ENCODE results near the gene MPZL2. TPM values are rescaled to one million over a fixed set of nuclear protein-coding genes. Genes with fewer than 3 reads are reported as not detected.

The MPZL2 gene
- total RNA-seq, 1 donor from 2014 or later = 0.95 TPM

GRCh38 chr11:118283756-118284350 is 19.8 kb upstream of the MPZL2 start:
- TF ChIP-seq CTCF (IDR thresholded peaks at IDR 0.05; ENCODE audit: insufficient read depth, low read depth, low read length) = no peak
- no peaks in the 10 kb centered on the region for H4K20me1 ChIP-seq (ENCODE audit: insufficient read depth, low read length)
- no peak overlapping the region for H3K4me2 ChIP-seq (ENCODE audit: low read length)
- H3K4me1 Mint-ChIP-seq (ENCODE audit: low read depth, unreplicated experiment) = no peaks in the 10 kb centered on the region
- H3K27ac Mint-ChIP-seq (ENCODE audit: unreplicated experiment) = no peak overlapping the region
- H3K36me3 ChIP-seq (ENCODE audit: insufficient read depth, low read length) = no peaks in the 10 kb centered on the region
- no peak overlapping the region for H3K4me3 Mint-ChIP-seq (ENCODE audit: unreplicated experiment)
- H3K36me3 Mint-ChIP-seq (ENCODE audit: low read depth, unreplicated experiment) = no peaks in the 10 kb centered on the region
- no peaks in the 10 kb centered on the region for H3K9me3 Mint-ChIP-seq (ENCODE audit: unreplicated experiment)
- no peak overlapping the region for H2AFZ ChIP-seq (ENCODE audit: low read depth, low read length)
- H3K9me3 ChIP-seq (ENCODE audit: insufficient read depth, low read depth, low read length) = no peaks in the 10 kb centered on the region
- no peak overlapping the region for H3K4me3 ChIP-seq (ENCODE audit: insufficient read depth, low read depth, low read length)
- peaks cover 5% of the 10 kb centered on the region for H3K27me3 Mint-ChIP-seq (ENCODE audit: low read depth, unreplicated experiment)
- peaks cover 4% of the 10 kb centered on the region for H3K27me3 ChIP-seq (ENCODE audit: insufficient read depth, low read length)
- no peak overlapping the region for H3K27ac ChIP-seq (ENCODE audit: low read depth, low read length)
- no peak overlapping the region for H3K9ac ChIP-seq (ENCODE audit: low read length)
- H3K79me2 ChIP-seq (ENCODE audit: insufficient read depth, low read length) = no peaks in the 10 kb centered on the region
- FAIRE-seq = no peak
- no peak for DNase-seq (ENCODE audit: low read depth)
- H3K4me1 ChIP-seq (ENCODE audit: insufficient read depth, low read length) = no peaks in the 10 kb centered on the region

- Histone ChIP-seq H4K20me1 (ENCODE audit: insufficient read depth, low read length) (no peaks in the 10 kb centered on the region), H3K9ac (ENCODE audit: low read length) (no peak overlapping the region), H3K27me3 (ENCODE audit: insufficient read depth, low read length) (peaks cover 4% of the 10 kb centered on the region), H3K9me3 (ENCODE audit: insufficient read depth, low read depth, low read length) (no peaks in the 10 kb centered on the region), H3K4me1 (ENCODE audit: insufficient read depth, low read length) (no peaks in the 10 kb centered on the region), H3K4me2 (ENCODE audit: low read length) (no peak overlapping the region), H3K36me3 (ENCODE audit: insufficient read depth, low read length) (no peaks in the 10 kb centered on the region), H3K79me2 (ENCODE audit: insufficient read depth, low read length) (no peaks in the 10 kb centered on the region), H2AFZ (ENCODE audit: low read depth, low read length) (no peak overlapping the region), H3K27ac (ENCODE audit: low read depth, low read length) (no peak overlapping the region), H3K4me3 (ENCODE audit: insufficient read depth, low read depth, low read length) (no peak overlapping the region)
- Mint-ChIP-seq H3K4me3 (ENCODE audit: unreplicated experiment) (no peak overlapping the region), H3K36me3 (ENCODE audit: low read depth, unreplicated experiment) (no peaks in the 10 kb centered on the region), H3K27ac (ENCODE audit: unreplicated experiment) (no peak overlapping the region), H3K27me3 (ENCODE audit: low read depth, unreplicated experiment) (peaks cover 5% of the 10 kb centered on the region), H3K9me3 (ENCODE audit: unreplicated experiment) (no peaks in the 10 kb centered on the region), H3K4me1 (ENCODE audit: low read depth, unreplicated experiment) (no peaks in the 10 kb centered on the region)
- no peak for TF ChIP-seq EZH2 (IDR thresholded peaks at IDR 0.05; ENCODE audit: insufficient read depth, low read length)
- no peak for TF ChIP-seq CTCF (IDR thresholded peaks at IDR 0.05; ENCODE audit: insufficient read depth, low read depth, low read length)
- FAIRE-seq (no peak), DNase-seq (ENCODE audit: low read depth) (no peak)
Observed at GRCh38 chr11:118283037-118283636, 19.0 kb upstream of the MPZL2 start.

DNA sequence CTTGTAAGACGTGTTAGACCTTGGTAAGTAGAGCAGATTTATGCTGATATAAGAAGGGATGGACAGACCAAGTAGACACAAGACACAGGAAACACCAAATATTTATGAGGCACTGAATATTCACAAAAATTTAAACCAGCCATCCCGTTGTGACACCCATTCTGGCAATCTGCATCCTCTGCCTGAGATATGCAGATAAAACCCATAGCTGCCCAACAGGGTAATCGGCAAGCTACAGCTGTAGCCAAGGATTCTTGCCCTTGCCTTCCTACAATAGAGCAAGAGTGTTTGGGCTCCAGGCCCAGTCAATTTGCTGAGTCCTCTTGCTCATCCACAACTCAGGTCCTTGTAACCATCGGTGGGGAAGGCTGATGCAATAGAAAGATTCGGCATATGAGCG is 18.5 kb upstream of the MPZL2 start:
- H3K9ac ChIP-seq (ENCODE audit: low read length) = no peak overlapping the region
- H3K4me3 Mint-ChIP-seq (ENCODE audit: unreplicated experiment) = no peak overlapping the region
- no peaks in the 10 kb centered on the region for H4K20me1 ChIP-seq (ENCODE audit: insufficient read depth, low read length)
- H3K4me1 ChIP-seq (ENCODE audit: insufficient read depth, low read length) = no peaks in the 10 kb centered on the region
- FAIRE-seq = no peak
- H3K36me3 Mint-ChIP-seq (ENCODE audit: low read depth, unreplicated experiment) = no peaks in the 10 kb centered on the region
- no peaks in the 10 kb centered on the region for H3K9me3 Mint-ChIP-seq (ENCODE audit: unreplicated experiment)
- H3K27ac ChIP-seq (ENCODE audit: low read depth, low read length) = no peak overlapping the region
- TF ChIP-seq CTCF (IDR thresholded peaks at IDR 0.05; ENCODE audit: insufficient read depth, low read depth, low read length) = no peak
- no peak for TF ChIP-seq EZH2 (IDR thresholded peaks at IDR 0.05; ENCODE audit: insufficient read depth, low read length)
- H3K79me2 ChIP-seq (ENCODE audit: insufficient read depth, low read length) = no peaks in the 10 kb centered on the region
- no peak for DNase-seq (ENCODE audit: low read depth)
- no peaks in the 10 kb centered on the region for H3K4me1 Mint-ChIP-seq (ENCODE audit: low read depth, unreplicated experiment)
- peaks cover 4% of the 10 kb centered on the region for H3K27me3 ChIP-seq (ENCODE audit: insufficient read depth, low read length)
- peaks cover 5% of the 10 kb centered on the region for H3K27me3 Mint-ChIP-seq (ENCODE audit: low read depth, unreplicated experiment)
- H3K36me3 ChIP-seq (ENCODE audit: insufficient read depth, low read length) = no peaks in the 10 kb centered on the region
- H2AFZ ChIP-seq (ENCODE audit: low read depth, low read length) = no peak overlapping the region
- H3K9me3 ChIP-seq (ENCODE audit: insufficient read depth, low read depth, low read length) = no peaks in the 10 kb centered on the region
- H3K4me2 ChIP-seq (ENCODE audit: low read length) = no peak overlapping the region
- H3K27ac Mint-ChIP-seq (ENCODE audit: unreplicated experiment) = no peak overlapping the region
- no peak overlapping the region for H3K4me3 ChIP-seq (ENCODE audit: insufficient read depth, low read depth, low read length)
